ENCODE results near the gene TAPBPL.
"Not testable (repeated sequence)": the region's sequence is repeated elsewhere in the genome, so short reads cannot be mapped to it uniquely, and the experiment has no call there.

Gene TAPBPL

GRCh38 chr12:6462234-6462995, 10.6 kb downstream of the TAPBPL start:
- DNase-seq (ENCODE audit: low read depth in 2 of 3, low spot score in 2 of 3) = no peak

GRCh38 chr12:6463216-6463615, 11.4 kb downstream of the TAPBPL start:
- no peak for DNase-seq (ENCODE audit: low read depth in 2 of 3, low spot score in 2 of 3)

GRCh38 chr12:6463858-6464257, 12.0 kb downstream of the TAPBPL start:
- DNase-seq (ENCODE audit: low read depth in 2 of 3, low spot score in 2 of 3) = no peak

- DNase-seq (ENCODE audit: low read depth in 2 of 3, low spot score in 2 of 3) = no peak
Measured at GRCh38 chr12:6464531-6464930, 12.7 kb downstream of the TAPBPL start.

- DNase-seq (ENCODE audit: low read depth in 2 of 3, low spot score in 2 of 3) = no peak
Measured at GRCh38 chr12:6465467-6466183, 13.8 kb downstream of the TAPBPL start.

GRCh38 chr12:6466184-6466573, 14.3 kb downstream of the TAPBPL start:
- no peak for DNase-seq (ENCODE audit: low read depth in 2 of 3, low spot score in 2 of 3)

- DNase-seq (ENCODE audit: low read depth in 2 of 3, low spot score in 2 of 3) = not testable (repeated sequence)
Measured at GRCh38 chr12:6466751-6467150, 14.9 kb downstream of the TAPBPL start.

GRCh38 chr12:6467571-6468282, 15.9 kb downstream of the TAPBPL start:
- not testable (repeated sequence) for DNase-seq (ENCODE audit: low read depth in 2 of 3, low spot score in 2 of 3)

- no peak for DNase-seq (ENCODE audit: low read depth in 2 of 3, low spot score in 2 of 3)
Measured at GRCh38 chr12:6468283-6468575, 16.4 kb downstream of the TAPBPL start.

- no peak for DNase-seq (ENCODE audit: low read depth in 2 of 3, low spot score in 2 of 3)
Measured at GRCh38 chr12:6469092-6469491, 17.2 kb downstream of the TAPBPL start.

- no peak for DNase-seq (ENCODE audit: low read depth in 2 of 3, low spot score in 2 of 3)
Measured at GRCh38 chr12:6469609-6470374, 17.9 kb downstream of the TAPBPL start.

GRCh38 chr12:6470375-6471163, 18.7 kb downstream of the TAPBPL start, which contains the start of gene VAMP1:
TSS of gene VAMP1 (minus strand) at chr12:6470677. CDS start at chr12:6470531, 146 bp downstream.
- DNase-seq (ENCODE audit: low read depth in 2 of 3, low spot score in 2 of 3) = peak; percentile 92 to 94 (median 94)

- no peak for DNase-seq (ENCODE audit: low read depth in 2 of 3, low spot score in 2 of 3)
Measured at GRCh38 chr12:6471989-6472360, 20.1 kb downstream of the TAPBPL start.

- no peak for DNase-seq (ENCODE audit: low read depth in 2 of 3, low spot score in 2 of 3)
Measured at GRCh38 chr12:6472491-6472890, 20.6 kb downstream of the TAPBPL start.

GRCh38 chr12:6475233-6475975, 23.6 kb downstream of the TAPBPL start:
- not testable (repeated sequence) for DNase-seq (ENCODE audit: low read depth in 2 of 3, low spot score in 2 of 3)

GRCh38 chr12:6476489-6476888, 24.6 kb downstream of the TAPBPL start:
- no peak for DNase-seq (ENCODE audit: low read depth in 2 of 3, low spot score in 2 of 3)

- not testable (repeated sequence) for DNase-seq (ENCODE audit: low read depth in 2 of 3, low spot score in 2 of 3)
Measured at GRCh38 chr12:6477601-6478377, 25.9 kb downstream of the TAPBPL start.

- no peak for DNase-seq (ENCODE audit: low read depth in 2 of 3, low spot score in 2 of 3)
Measured at GRCh38 chr12:6478416-6478815, 26.6 kb downstream of the TAPBPL start.

- DNase-seq (ENCODE audit: low read depth in 2 of 3, low spot score in 2 of 3) = no peak
Measured at GRCh38 chr12:6488240-6488639, 36.4 kb downstream of the TAPBPL start.
